GM12878 (cell line): ENCODE data around the gene SCT. TPM values are rescaled to one million over a fixed set of nuclear protein-coding genes. Genes with fewer than 3 reads are reported as not detected.

Source experiments
- BCL3 ChIP-seq: IDR thresholded peaks from 2 replicates; pipeline ENCODE4 v1.6.1; 2011; ENCODE audit warnings: borderline replicate concordance, low read depth, mild to moderate bottlenecking, moderate library complexity, low read length; ENCODE audit not compliant: insufficient read depth, poor library complexity, severe bottlenecking
- BRCA1 ChIP-seq: IDR thresholded peaks from 2 replicates; pipeline ENCODE4 v1.6.1; 2011; ENCODE audit warnings: low read depth, low read length, improper control_type of control experiment
- CBFB ChIP-seq: IDR thresholded peaks from 2 replicates; pipeline ENCODE4 v1.6.1; 2016; ENCODE audit warnings: antibody characterized with exemption, low read depth
- CBX5 ChIP-seq: sonication (generic); IDR thresholded peaks from 2 replicates; pipeline ENCODE4 v1.6.1; 2016; ENCODE audit warnings: low read depth, moderate library complexity, mild to moderate bottlenecking, inconsistent platforms
- EGR1 ChIP-seq, 2 experiments: IDR thresholded peaks; 1 replicate in 1 of 2; 2 replicates in 1 of 2; pipeline ENCODE4 v1.6.1; 2011 to 2012; ENCODE audit warnings: low read depth in 2 of 2, low read length in 2 of 2, borderline replicate concordance in 1 of 2, mild to moderate bottlenecking in 1 of 2, moderate library complexity in 1 of 2
- EP300 ChIP-seq, 2 experiments: fragments of 150-350 bp in 1 of 2; IDR thresholded peaks; 2 replicates each; pipeline ENCODE4 v1.6.1; 2011 to 2012; ENCODE audit warnings: low read depth in 2 of 2, low read length in 2 of 2, borderline replicate concordance in 1 of 2, improper control_type of control experiment in 1 of 2, inconsistent platforms in 1 of 2; ENCODE audit not compliant: control insufficient read depth in 1 of 2
- ETV6 ChIP-seq, 2 experiments: fragments of 450-650 bp in 1 of 2; IDR thresholded peaks in 1 of 2; conservative IDR thresholded peaks in 1 of 2; 2 replicates each; pipeline ENCODE4 v1.6.1; 2014; ENCODE audit warnings: antibody characterized with exemption in 1 of 2, borderline replicate concordance in 1 of 2, low read depth in 1 of 2, mild to moderate bottlenecking in 1 of 2, moderate library complexity in 1 of 2
- FOS ChIP-seq: IDR thresholded peaks from 3 replicates; pipeline ENCODE4 v1.6.1; 2011; ENCODE audit warnings: borderline replicate concordance; ENCODE audit not compliant: insufficient read length; ENCODE audit errors: extremely low read depth
- IKZF2 ChIP-seq, 2 experiments: fragments of 450-650 bp; IDR thresholded peaks; 2 replicates each; pipeline ENCODE4 v1.6.1; 2017; ENCODE audit warnings: mild to moderate bottlenecking in 2 of 2, moderate library complexity in 2 of 2
- LARP7 ChIP-seq: fragments of 450-650 bp; IDR thresholded peaks from 2 replicates; pipeline ENCODE4 v1.6.1; 2017; ENCODE audit warnings: mild to moderate bottlenecking
- MEF2A ChIP-seq: IDR thresholded peaks from 2 replicates; pipeline ENCODE4 v1.6.1; 2011; ENCODE audit warnings: low read depth, mild to moderate bottlenecking, low read length, moderate library complexity; ENCODE audit not compliant: insufficient read depth
- MEF2B ChIP-seq: fragments of 450-650 bp; IDR thresholded peaks from 2 replicates; pipeline ENCODE4 v1.6.1; 2018; ENCODE audit warnings: mild to moderate bottlenecking, moderate library complexity; ENCODE audit not compliant: partially characterized antibody, poor library complexity, severe bottlenecking
- MXI1 ChIP-seq: fragments of 150-350 bp; IDR thresholded peaks from 2 replicates; pipeline ENCODE4 v1.6.1; 2011; ENCODE audit warnings: low read depth, mild to moderate bottlenecking, inconsistent platforms, low read length, improper control_type of control experiment
- MYB ChIP-seq: fragments of 150-350 bp; IDR thresholded peaks from 2 replicates; pipeline ENCODE4 v1.6.1; 2014; ENCODE audit warnings: mild to moderate bottlenecking, low read depth, low read length, borderline replicate concordance
- NFIC ChIP-seq: IDR thresholded peaks from 2 replicates; pipeline ENCODE4 v1.6.1; 2012; ENCODE audit warnings: low read depth, mild to moderate bottlenecking, inconsistent platforms, low read length, moderate library complexity
- PML ChIP-seq: IDR thresholded peaks from 2 replicates; pipeline ENCODE4 v1.6.1; 2012; ENCODE audit warnings: low read length, inconsistent platforms
- POLR2AphosphoS2 ChIP-seq: IDR thresholded peaks from 2 replicates; pipeline ENCODE4 v1.6.1; 2011; ENCODE audit warnings: low read depth, mild to moderate bottlenecking, low read length, improper control_type of control experiment, moderate library complexity
- POU2F2 ChIP-seq: IDR thresholded peaks from 3 replicates; pipeline ENCODE4 v1.6.1; 2011; ENCODE audit warnings: low read depth, mild to moderate bottlenecking, low read length, borderline replicate concordance
- RAD51 ChIP-seq: fragments of 450-650 bp; IDR thresholded peaks from 2 replicates; pipeline ENCODE4 v1.6.1; 2016; ENCODE audit warnings: moderate library complexity, mild to moderate bottlenecking, inconsistent platforms
- RELA ChIP-seq: fragments of 450-650 bp; IDR thresholded peaks from 2 replicates; pipeline ENCODE4 v1.8.0; 2014; ENCODE audit warnings: borderline replicate concordance; ENCODE audit not compliant: partially characterized antibody
- SMAD5 ChIP-seq: IDR thresholded peaks from 2 replicates; pipeline ENCODE4 v1.6.1; 2016; ENCODE audit warnings: antibody characterized with exemption, low read depth
- SUPT20H ChIP-seq: IDR thresholded peaks from 2 replicates; pipeline ENCODE4 v1.6.1; 2011; ENCODE audit warnings: low read depth, mild to moderate bottlenecking, low read length, moderate library complexity, borderline replicate concordance; ENCODE audit not compliant: control insufficient read depth
- TBL1XR1 ChIP-seq: IDR thresholded peaks from 2 replicates; pipeline ENCODE4 v1.6.1; 2012; ENCODE audit warnings: low read depth, low read length, improper control_type of control experiment
- TCF3 ChIP-seq: IDR thresholded peaks from 2 replicates; pipeline ENCODE4 v1.6.1; 2012; ENCODE audit warnings: low read depth, mild to moderate bottlenecking, low read length, borderline replicate concordance; ENCODE audit not compliant: insufficient read depth
- ZNF207 ChIP-seq: fragments of 450-650 bp; IDR thresholded peaks from 2 replicates; pipeline ENCODE4 v1.6.1; 2014; ENCODE audit warnings: antibody characterized with exemption, mild to moderate bottlenecking, borderline replicate concordance
- polyA plus RNA-seq, 11 experiments: library from polyadenylated mRNA; depleted of rRNA in 4 of 11; unstranded in 6 of 11; stranded (reverse) in 5 of 11; fragments of >200 nt; fragmentation: Nextera tagmentation in 4 of 11; fragmentation: Illumina TruSeq in 1 of 11; extraction: Ambion mirVana in 4 of 11; extraction: Trizol in 1 of 11; gene quantifications; 1 replicate in 1 of 11; 2 replicates in 10 of 11; pipeline versions ENCODE4 v1.2.1 to v1.2.3, GENCODE V29; 2011 to 2016; ENCODE audit warnings: inconsistent platforms in 2 of 11, missing spikeins in 2 of 11, low read depth in 1 of 11
- total RNA-seq, 4 experiments: library from RNA; depleted of rRNA in 3 of 4; stranded (reverse); fragments of >200 nt in 3 of 4; fragmentation: Illumina TruSeq in 1 of 4; extraction: Trizol in 1 of 4; gene quantifications; 2 replicates each; pipeline versions ENCODE4 v1.2.1 to v1.2.3, GENCODE V29; 2013 to 2021
- TF ChIP-seq, protein P1 (sequence below): IDR thresholded peaks from 2 replicates; pipeline ENCODE4 v1.6.1; 2012; ENCODE audit warnings: low read depth, low read length, improper control_type of control experiment
- TF ChIP-seq, protein P2 (sequence below): fragments of 450-650 bp; IDR thresholded peaks from 2 replicates; pipeline ENCODE4 v1.6.1; 2017; ENCODE audit warnings: borderline replicate concordance

The SCT gene
- total and polyA plus RNA-seq, 10 of the 15 experiments (the other 5 are each of a cell fraction or from before 2014, with no cell fraction given), result not detected

DNA sequence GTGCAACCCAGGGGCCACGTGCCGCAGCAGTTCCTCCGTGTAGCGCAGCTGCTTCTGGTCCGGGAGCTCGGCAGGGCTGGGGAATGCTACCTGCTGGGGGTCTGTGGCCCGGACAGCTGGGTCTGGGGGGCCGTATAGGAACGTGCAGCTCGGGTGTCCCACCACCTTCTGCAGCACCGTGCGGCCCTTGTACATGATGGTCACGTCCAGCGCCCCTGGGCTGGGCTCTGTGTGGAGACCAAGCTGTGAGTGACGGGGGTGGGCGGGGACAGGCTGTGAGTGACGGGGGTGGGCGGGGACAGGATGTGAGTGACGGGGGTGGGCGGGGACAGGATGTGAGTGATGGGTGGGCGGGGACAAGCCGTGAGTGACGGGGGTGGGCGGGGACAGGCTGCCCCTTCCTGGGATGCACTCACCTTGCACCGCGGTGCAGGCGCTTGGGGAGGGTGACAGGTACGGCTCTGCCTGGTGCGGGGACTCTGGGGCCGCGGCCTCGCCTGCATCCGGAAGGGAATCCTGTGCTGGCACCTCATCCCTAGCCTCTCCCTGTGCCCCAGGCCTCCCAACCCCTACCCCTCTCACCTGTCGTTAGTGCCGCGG is 13.5 kb downstream of the SCT start (continued):
- TF ChIP-seq SMAD5 (peak; percentile 33; the same call in 1 of the 2 replicates), RELA (no peak), EP300 (IDR thresholded peaks at IDR 0.05; ENCODE audit: borderline replicate concordance in 1 of 2, control insufficient read depth in 1 of 2, low read depth in 2 of 2, low read length in 2 of 2) (no peak), BRCA1 (no peak), BCL3 (no peak), MXI1 (no peak), POLR2AphosphoS2 (peak; percentile 80), POU2F2 (peak; percentile 54; the same call in 2 of the 3 replicates), MYB (no peak), IKZF2 (IDR thresholded peaks at IDR 0.05) (no peak), TCF3 (no peak), CBFB (no peak; the same call in 1 of the 2 replicates), MEF2B (no peak), RAD51 (no peak), CBX5 (no peak), ETV6 (conservative IDR thresholded peaks at IDR 0.05 in 1 of 2, IDR thresholded peaks at IDR 0.05 in 1 of 2; ENCODE audit: borderline replicate concordance in 1 of 2, low read depth in 1 of 2) (no peak), PML (0 out of 2 replicates have a peak, but pooled peaks have one; percentile 45), ZNF207 (no peak), FOS (no peak), MEF2A (no peak), EGR1 (IDR thresholded peaks at IDR 0.05; ENCODE audit: borderline replicate concordance in 1 of 2, low read depth in 2 of 2, low read length in 2 of 2) (0 out of 3 replicates have a peak, but pooled peaks of 1 of the 2 experiments have one; percentile 4), TBL1XR1 (no peak), LARP7 (no peak), NFIC (no peak), SUPT20H (no peak)
- TF ChIP-seq, protein P1, sequence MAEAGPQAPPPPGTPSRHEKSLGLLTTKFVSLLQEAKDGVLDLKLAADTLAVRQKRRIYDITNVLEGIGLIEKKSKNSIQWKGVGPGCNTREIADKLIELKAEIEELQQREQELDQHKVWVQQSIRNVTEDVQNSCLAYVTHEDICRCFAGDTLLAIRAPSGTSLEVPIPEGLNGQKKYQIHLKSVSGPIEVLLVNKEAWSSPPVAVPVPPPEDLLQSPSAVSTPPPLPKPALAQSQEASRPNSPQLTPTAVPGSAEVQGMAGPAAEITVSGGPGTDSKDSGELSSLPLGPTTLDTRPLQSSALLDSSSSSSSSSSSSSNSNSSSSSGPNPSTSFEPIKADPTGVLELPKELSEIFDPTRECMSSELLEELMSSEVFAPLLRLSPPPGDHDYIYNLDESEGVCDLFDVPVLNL, result no peak
- TF ChIP-seq, protein P2, sequence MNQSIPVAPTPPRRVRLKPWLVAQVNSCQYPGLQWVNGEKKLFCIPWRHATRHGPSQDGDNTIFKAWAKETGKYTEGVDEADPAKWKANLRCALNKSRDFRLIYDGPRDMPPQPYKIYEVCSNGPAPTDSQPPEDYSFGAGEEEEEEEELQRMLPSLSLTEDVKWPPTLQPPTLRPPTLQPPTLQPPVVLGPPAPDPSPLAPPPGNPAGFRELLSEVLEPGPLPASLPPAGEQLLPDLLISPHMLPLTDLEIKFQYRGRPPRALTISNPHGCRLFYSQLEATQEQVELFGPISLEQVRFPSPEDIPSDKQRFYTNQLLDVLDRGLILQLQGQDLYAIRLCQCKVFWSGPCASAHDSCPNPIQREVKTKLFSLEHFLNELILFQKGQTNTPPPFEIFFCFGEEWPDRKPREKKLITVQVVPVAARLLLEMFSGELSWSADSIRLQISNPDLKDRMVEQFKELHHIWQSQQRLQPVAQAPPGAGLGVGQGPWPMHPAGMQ, result no peak
